Transverse colon (tissue), 3 donors: ENCODE measurements around the gene MAP4K4.

Experiments
- POLR2A ChIP-seq: fragments of 450-650 bp; IDR thresholded peaks from one replicate; pipeline ENCODE4 v1.6.1; 2016; ENCODE audit warnings: antibody characterized with exemption, mild to moderate bottlenecking, moderate library complexity
- TF ChIP-seq, protein P1 (sequence below), 5 experiments: fragments of 200-600 bp in 3 of 5; fragments of 450-650 bp in 2 of 5; sonication (generic) in 3 of 5; IDR thresholded peaks; 1 replicate in 2 of 5; 2 replicates in 3 of 5; pipeline ENCODE4 v1.5.1; 2016 to 2017; ENCODE audit warnings: antibody characterized with exemption in 5 of 5, inconsistent platforms in 3 of 5, mild to moderate bottlenecking in 2 of 5, moderate library complexity in 1 of 5

DNA sequence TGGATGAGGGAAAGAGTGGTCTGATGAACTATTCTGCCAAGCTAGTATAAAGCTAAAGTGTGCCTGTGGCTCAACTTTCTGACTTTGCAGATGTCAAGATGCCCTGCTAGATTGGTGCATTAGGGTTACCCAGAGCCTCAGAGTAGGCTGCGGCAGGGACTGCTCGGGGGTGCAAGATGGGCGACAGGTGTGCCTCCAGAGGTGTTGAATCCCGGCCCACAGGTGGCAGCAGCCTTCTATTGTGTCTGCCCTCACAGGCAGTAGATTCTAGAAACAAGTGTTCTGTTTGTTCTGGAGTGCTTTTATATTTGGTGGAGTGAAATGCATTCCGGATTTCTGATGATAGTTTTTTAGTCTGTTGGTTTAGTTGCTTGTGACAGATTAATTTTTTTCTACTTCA, 162.7 kb downstream of the MAP4K4 start:
- TF ChIP-seq, protein P1, sequence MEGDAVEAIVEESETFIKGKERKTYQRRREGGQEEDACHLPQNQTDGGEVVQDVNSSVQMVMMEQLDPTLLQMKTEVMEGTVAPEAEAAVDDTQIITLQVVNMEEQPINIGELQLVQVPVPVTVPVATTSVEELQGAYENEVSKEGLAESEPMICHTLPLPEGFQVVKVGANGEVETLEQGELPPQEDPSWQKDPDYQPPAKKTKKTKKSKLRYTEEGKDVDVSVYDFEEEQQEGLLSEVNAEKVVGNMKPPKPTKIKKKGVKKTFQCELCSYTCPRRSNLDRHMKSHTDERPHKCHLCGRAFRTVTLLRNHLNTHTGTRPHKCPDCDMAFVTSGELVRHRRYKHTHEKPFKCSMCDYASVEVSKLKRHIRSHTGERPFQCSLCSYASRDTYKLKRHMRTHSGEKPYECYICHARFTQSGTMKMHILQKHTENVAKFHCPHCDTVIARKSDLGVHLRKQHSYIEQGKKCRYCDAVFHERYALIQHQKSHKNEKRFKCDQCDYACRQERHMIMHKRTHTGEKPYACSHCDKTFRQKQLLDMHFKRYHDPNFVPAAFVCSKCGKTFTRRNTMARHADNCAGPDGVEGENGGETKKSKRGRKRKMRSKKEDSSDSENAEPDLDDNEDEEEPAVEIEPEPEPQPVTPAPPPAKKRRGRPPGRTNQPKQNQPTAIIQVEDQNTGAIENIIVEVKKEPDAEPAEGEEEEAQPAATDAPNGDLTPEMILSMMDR (IDR thresholded peaks at IDR 0.05), result no peak
- TF ChIP-seq POLR2A, result no peak
